Measurements from ENCODE around the gene SIRPA.

Gene SIRPA

GRCh38 chr20:1952737-1953530, 57.7 kb downstream of the SIRPA start:
- H3K4me1 ChIP-seq (ENCODE audit: control insufficient read depth in 1 of 2, insufficient read depth in 1 of 2, low read depth in 1 of 2, low read length in 1 of 2), result peaks cover 76 to 85% of the 10 kb centered on the region in 2 experiments
- no peak overlapping the region for H3K4me3 ChIP-seq (ENCODE audit: low read depth in 1 of 2, low read length in 1 of 2)
- no peaks in the 10 kb centered on the region for H3K27me3 ChIP-seq
- H3K36me3 ChIP-seq, result no peaks in the 10 kb centered on the region
- H3K9me3 ChIP-seq, result no peaks in the 10 kb centered on the region
- peak overlapping the region; percentile 81 for H3K27ac ChIP-seq
- TF ChIP-seq CTCF (IDR thresholded peaks at IDR 0.05), result no peak

- H3K9me3 ChIP-seq, result no peaks in the 10 kb centered on the region
- H3K27me3 ChIP-seq, result no peaks in the 10 kb centered on the region
- H3K27ac ChIP-seq, result peak overlapping the region; percentile 81
- peak overlapping the region in 1 of 2 experiments; percentile 13 for H3K4me3 ChIP-seq (ENCODE audit: low read depth in 1 of 2, low read length in 1 of 2)
- TF ChIP-seq CTCF (IDR thresholded peaks at IDR 0.05), result no peak
- peaks cover 70 to 79% of the 10 kb centered on the region in 2 experiments for H3K4me1 ChIP-seq (ENCODE audit: control insufficient read depth in 1 of 2, insufficient read depth in 1 of 2, low read depth in 1 of 2, low read length in 1 of 2)
- no peaks in the 10 kb centered on the region for H3K36me3 ChIP-seq
These were observed 58.4 kb downstream of the SIRPA start for GRCh38 chr20:1953621-1954020.

- H3K27me3 ChIP-seq, result no peaks in the 10 kb centered on the region
- no peaks in the 10 kb centered on the region for H3K36me3 ChIP-seq
- no peak for TF ChIP-seq CTCF (IDR thresholded peaks at IDR 0.05)
These were observed 60.0 kb downstream of the SIRPA start for GRCh38 chr20:1955217-1955616.

GRCh38 chr20:1958426-1958825, 63.2 kb downstream of the SIRPA start:
- peaks cover 36 to 42% of the 10 kb centered on the region in 2 experiments for H3K4me1 ChIP-seq (ENCODE audit: control insufficient read depth in 1 of 2, insufficient read depth in 1 of 2, low read depth in 1 of 2, low read length in 1 of 2)
- H3K9me3 ChIP-seq, result no peaks in the 10 kb centered on the region
- no peaks in the 10 kb centered on the region for H3K36me3 ChIP-seq
- no peaks in the 10 kb centered on the region for H3K27me3 ChIP-seq
- no peak for TF ChIP-seq CTCF (IDR thresholded peaks at IDR 0.05)
- H3K27ac ChIP-seq, result no peak overlapping the region
- no peak overlapping the region for H3K4me3 ChIP-seq (ENCODE audit: low read depth in 1 of 2, low read length in 1 of 2)

More at GRCh38 chr20:1955217-1955616, 60.0 kb downstream of the SIRPA start:
- Histone ChIP-seq H3K4me1 (ENCODE audit: control insufficient read depth in 1 of 2, insufficient read depth in 1 of 2, low read depth in 1 of 2, low read length in 1 of 2) (peaks cover 55 to 63% of the 10 kb centered on the region in 2 experiments), H3K9me3 (no peaks in the 10 kb centered on the region), H3K27ac (no peak overlapping the region), H3K4me3 (ENCODE audit: low read depth in 1 of 2, low read length in 1 of 2) (no peak overlapping the region)

GRCh38 chr20:1959156-1959555, 63.9 kb downstream of the SIRPA start:
- no peaks in the 10 kb centered on the region for H3K9me3 ChIP-seq
- no peak for TF ChIP-seq CTCF (IDR thresholded peaks at IDR 0.05)
- H3K4me1 ChIP-seq (ENCODE audit: control insufficient read depth in 1 of 2, insufficient read depth in 1 of 2, low read depth in 1 of 2, low read length in 1 of 2), result peaks cover 36 to 42% of the 10 kb centered on the region in 2 experiments
- no peaks in the 10 kb centered on the region for H3K36me3 ChIP-seq
- H3K4me3 ChIP-seq (ENCODE audit: low read depth in 1 of 2, low read length in 1 of 2), result no peak overlapping the region
- H3K27ac ChIP-seq, result no peak overlapping the region
- H3K27me3 ChIP-seq, result no peaks in the 10 kb centered on the region

Data from neutrophil (primary cell).